ENCODE data around the gene NRIP3. TPM values are rescaled to one million over a fixed set of nuclear protein-coding genes. Genes with fewer than 3 reads are reported as not detected.

NRIP3 gene
- total and polyA plus RNA-seq, 2 of the 13 experiments (the other 11 are each of a cell fraction or from before 2014, with no cell fraction given): 0.04 to 0.07 TPM

GRCh38 chr11:8963569-8964323, 40.1 kb downstream of the NRIP3 start (continued):
- TF ChIP-seq ZNF142 (CRISPR knock-in tag; IDR thresholded peaks at IDR 0.05) (no peak), ZFAT (CRISPR knock-in tag; conservative IDR thresholded peaks at IDR 0.05) (no peak), ZBTB38 (CRISPR knock-in tag; IDR thresholded peaks at IDR 0.05) (no peak; the same call in 1 of the 2 replicates), NFATC3 (CRISPR knock-in tag; IDR thresholded peaks at IDR 0.05) (no peak), ZNF251 (CRISPR knock-in tag; IDR thresholded peaks at IDR 0.05) (no peak), MXD1 (CRISPR knock-in tag; IDR thresholded peaks at IDR 0.05) (peak; percentile 25; the same call in 1 of the 2 replicates), FOXO4 (CRISPR knock-in tag; conservative IDR thresholded peaks at IDR 0.05) (no peak), ZNF782 (CRISPR knock-in tag; IDR thresholded peaks at IDR 0.05; ENCODE audit: borderline replicate concordance) (no peak; the same call in none of the 2 replicates), E2F5 (CRISPR knock-in tag; conservative IDR thresholded peaks at IDR 0.05) (no peak), ZNF749 (CRISPR knock-in tag; IDR thresholded peaks at IDR 0.05; ENCODE audit: borderline replicate concordance) (peak; percentile 29; the same call in 1 of the 2 replicates), HDAC6 (IDR thresholded peaks at IDR 0.05; ENCODE audit: low read depth, low read length) (no peak), POGK (CRISPR knock-in tag; conservative IDR thresholded peaks at IDR 0.05) (no peak), DPF2 (CRISPR knock-in tag; IDR thresholded peaks at IDR 0.05; ENCODE audit: borderline replicate concordance, low read depth) (no peak), ZNF615 (CRISPR knock-in tag; IDR thresholded peaks at IDR 0.05; ENCODE audit: borderline replicate concordance) (0 out of 2 replicates have a peak, but pooled peaks have one; percentile 78), ZNF343 (CRISPR knock-in tag; IDR thresholded peaks at IDR 0.05) (no peak)
